Ecto neural progenitor cell (in vitro differentiated cells): Measurements from ENCODE around the gene UGT1A6.

Experiments used
- DNase-seq: peaks from one replicate; pipeline ENCODE4 v3.0.0-alpha.2; 2018; ENCODE audit warnings: low spot score

The UGT1A6 gene

DNA sequence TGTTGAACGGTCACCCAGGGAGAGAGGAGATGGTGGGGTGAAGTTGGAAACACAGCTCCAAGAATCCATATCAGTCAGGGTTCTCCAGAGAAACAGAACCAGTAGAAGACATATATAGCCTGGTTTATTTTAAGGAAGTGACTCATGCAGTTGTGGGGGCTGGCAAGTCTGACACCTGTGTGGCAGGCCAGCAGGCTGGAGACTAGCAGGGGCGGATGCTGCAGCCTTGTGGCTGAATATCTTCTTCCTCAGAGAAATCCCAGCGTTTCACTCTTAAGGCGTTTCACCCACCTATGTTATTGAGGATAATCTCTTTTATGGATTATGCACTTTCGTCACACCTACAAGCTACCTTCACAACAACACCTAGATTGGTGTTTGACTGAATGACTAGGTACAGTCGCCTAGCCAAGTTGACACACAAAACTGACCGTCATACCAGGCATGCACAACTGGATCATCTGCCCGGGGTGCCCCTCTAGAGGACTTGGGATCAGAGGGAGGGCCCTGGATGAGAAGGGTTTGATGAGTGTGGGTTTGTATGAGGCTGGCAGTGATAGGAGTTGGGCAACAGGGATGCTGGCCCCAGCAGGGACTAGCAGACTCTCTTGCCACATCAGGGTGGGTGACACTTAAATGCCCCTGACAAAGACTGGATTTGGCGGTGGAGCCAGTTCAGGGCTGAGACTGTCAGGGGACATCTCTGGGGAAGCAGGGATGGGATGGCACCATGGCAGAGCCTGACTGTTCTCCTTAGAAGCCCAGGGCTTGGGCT, 108.9 kb downstream of the UGT1A6 start:
- no peak for DNase-seq

DNA sequence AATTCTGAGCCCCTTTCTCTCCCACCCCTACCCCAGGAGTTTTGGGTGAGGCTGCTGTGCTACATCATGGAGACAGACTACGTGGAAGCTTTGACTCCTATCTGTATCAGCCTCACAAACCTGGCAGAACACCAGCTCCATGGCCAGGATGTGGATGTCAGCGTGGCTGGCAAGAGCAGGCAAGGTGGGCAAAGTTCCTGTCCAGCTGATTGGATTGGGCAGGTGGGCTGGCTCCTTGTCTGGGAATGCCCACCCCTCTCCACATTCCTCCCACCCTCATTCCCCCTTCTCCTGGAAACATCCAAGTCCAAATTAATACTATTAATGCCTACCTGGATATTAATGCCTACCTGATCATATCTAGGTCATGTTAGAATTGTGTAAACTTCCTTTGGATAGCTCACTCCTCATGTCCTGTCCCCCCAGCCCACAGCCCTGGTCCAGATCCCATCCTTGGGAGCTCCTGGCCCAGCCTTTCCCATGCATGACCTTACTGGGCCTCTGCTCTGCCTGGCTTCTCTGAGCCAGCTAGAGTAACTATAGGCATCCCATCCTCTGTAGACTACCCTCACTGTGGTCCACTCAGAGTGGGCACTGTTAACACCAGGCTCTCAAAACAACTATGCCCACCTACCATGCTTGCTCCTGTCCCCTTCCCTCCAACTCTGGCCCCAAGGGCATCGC, 109.6 kb downstream of the UGT1A6 start:
- no peak for DNase-seq

DNA sequence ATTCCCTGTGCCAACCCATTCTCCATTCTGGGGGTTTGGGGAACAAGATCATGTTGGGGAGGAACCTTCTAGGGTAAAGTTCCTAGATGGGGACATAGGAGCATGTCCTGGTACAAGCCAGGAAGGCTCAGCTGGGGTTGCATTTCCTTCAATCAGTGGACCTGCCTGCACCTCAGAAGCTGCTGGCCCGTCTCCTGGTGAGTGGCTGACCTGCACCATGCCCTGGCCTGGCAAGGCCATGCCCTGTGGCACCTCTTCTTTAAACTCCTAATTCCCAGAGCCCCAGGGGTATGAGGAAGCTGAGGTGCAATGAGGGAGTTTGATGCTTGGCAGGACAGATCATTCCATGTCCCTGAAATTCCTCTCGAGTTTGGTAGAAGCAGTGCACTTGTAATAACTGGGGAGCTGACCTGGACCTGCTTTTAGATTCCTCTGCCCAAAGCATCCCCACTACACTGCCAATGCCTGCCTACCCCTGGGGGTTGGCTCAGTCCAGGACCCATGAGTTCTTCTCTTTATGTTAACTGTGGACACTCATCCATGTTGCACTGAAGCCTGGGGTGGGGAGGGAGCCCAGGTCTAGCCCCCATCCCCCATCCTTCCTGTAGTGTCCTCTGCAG, 110.7 kb downstream of the UGT1A6 start:
- no peak for DNase-seq

DNA sequence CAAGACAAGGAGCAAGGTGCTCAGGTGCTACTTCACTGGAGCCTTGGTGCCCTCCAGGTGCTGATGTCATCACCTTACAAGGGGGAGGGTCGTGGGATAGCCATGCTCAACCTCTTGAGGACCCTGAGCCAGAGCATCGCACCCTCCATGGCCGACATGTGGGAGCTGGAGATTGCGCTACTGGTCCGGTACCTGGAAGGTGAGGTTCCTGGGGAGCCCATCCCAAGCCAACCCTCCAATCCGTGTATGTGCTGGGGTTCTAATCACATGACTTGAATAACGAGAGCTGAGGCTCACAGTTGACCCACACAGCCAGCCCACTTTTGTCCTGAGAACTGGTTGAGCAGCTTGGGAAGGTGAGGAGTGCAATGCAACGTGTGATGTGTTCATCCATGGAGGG, 111.3 kb downstream of the UGT1A6 start:
- no peak for DNase-seq

DNA sequence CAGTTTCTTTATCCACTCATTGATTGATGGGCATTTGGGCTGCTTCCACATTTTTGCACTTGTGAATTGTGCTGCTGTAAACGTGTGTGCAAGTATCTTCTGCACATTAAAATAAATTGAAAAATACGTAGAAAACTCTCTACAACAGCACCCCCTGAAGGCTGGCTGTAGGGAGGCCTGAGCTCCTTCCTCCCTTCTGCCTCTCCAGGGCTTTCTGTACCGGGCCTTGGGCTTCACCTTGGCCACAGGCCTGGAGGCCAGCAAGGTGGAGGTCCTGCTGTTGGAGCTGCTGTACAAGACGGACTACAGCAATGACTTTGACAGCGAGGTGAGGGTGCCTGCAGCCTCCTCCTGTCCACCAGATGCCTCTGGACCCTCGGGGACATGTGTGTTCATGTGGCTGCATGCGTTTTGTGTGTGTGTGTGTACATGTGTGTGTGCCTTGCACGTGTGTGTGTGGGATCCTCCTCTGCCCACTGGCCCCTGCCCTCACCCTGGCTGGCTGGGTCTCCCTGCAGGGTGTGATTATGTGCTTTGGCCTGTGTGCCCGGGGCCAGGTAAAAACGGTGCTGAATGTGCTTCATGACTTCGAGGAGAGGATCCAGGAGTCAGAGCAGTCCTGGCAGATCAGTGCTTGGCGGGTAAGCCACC, 114.7 kb downstream of the UGT1A6 start:
- peak; percentile 31 for DNase-seq

DNA sequence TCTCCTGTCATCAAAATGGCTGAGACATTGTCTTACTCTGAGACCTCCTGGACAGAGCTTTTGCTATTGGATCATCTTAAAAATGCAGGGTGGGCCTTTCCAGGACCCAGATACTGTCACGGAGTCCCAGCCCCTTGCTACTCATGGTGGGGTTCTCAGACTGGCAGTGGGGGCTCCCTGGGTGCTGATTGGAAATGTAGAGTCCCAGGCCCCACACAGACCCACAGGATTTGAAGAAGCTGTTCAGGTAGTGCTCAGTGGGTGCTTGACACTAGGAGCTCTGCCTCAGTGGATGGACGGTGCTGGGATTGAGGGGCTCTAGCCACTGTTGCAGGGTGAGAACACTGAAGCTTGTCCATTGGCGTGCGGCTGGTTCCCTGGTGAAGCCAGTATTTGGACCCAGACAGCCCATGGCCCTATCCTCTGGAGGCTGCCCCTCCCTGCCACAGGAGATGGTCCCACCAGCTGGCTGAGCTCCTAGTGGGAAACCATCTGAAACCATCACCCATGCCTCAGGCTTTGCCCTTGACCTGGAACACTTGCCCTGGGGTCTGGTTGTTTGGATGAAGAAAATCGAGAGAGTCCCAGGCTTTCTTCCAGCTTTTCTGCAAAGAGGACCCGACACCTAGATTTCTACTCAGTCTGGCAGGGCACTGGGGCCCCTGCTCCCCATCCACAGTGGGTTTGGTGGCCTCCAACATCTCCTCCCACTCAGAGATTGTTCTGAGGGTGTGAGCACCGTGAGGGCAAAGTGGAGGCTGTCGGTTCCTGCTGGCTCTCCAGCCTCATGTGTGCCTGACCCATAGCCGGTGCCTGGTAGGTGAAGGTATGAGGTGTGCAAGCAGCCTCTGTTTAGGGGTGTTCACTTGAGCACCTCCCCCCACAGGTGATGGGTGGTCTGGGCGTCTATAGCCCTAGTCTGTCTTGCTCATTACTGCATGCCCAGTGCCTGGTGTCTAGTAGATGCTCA, 115.6 kb downstream of the UGT1A6 start:
- peak; percentile 29 for DNase-seq

DNA sequence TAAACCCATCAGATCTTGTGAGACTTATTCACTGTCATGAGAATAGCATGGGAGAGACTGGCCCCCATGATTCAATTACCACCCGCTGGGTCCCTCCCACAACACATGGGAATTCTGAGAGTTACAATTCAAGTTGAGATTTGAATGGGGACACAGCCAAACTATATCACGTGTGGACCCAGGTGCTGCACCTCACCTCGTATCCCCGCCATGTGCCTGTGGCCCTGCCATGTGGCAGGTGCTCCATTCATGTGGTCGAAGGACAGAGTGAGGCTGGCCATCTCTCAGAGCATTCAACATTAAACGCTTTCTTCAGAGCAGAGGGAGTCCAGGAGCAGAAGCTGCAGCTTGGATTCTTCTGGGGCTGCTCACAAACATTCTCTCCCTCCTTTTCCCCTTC, 117.7 kb downstream of the UGT1A6 start:
- peak; percentile 20 for DNase-seq

DNA sequence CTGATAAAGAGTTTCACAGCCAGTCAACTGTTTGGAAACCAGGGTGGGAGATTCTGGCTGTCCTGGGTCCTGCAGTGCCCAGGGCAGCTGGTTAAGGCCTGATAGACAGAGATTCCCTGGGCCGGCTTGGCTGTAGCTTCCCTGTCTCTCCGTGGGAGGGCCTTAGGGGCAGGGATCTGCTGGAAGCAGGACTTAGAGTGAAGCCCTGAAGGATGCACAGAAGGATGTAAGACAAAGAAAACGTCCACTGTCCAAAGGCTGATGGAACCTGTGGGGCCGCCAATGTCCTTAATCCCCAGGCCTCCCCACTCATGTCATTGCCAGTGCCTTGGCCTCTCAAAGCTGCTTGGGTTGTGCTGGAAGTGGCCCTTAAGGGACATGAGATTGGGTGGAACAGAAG, 118.4 kb downstream of the UGT1A6 start:
- DNase-seq, result peak; percentile 33

DNA sequence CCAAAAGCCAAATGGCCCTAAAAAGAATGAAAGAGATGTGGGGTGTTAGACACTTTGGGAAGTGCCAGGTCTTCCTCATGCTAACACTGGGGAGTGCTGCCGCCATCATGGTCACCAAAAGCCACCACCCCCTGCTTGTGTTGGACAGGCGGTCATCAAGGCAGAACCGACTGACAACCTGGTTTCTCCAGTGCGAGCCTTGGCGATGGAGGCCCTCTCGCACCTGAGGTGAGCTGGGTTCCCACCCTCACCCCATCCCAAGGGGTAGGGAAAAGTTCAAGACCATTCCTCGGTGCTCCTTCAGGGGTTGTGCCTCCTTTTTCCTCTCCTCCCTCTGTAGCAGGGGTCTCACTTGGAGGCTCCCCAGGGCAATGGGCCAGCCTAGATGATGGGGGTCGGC, 119.0 kb downstream of the UGT1A6 start:
- peak; percentile 20 for DNase-seq

DNA sequence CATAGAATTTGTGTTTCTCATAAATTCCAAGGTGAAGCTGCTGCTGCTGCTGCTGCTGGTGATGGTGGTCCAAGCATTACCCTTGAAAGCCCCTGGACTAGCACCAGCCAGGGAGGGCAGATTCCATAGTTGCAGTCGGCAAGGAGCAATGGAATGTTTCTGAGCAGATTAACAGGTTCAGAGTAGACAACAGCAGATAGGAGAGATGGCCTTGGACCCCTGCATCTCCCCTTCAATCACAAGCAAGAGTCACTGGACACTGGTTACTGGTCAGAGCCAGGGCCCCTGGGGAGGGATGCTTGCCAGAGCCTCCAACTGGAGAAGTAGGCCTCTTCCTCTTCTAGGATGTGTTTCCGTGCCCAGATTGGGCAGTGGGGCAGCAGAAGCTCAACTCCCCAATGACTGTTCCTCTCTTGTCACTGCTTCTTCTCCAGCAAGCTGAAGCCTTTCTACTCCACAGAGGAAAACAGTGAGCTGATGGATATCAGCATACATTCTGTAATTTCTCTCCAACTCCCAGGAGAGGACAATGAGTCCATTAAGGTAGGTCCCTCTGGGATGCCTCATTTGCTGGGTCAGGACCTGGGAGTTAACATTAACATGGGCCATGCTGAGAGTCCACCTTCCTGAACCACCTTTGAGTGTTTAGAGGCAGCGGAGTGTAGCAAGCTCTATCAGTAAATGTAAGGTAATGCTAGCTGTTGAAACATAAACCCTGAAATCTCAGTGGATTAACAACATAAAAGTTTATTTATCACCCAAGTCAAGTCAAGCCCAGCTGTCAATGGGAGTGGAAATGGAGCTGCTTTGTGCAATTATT, 120.8 kb downstream of the UGT1A6 start:
- no peak for DNase-seq

DNA sequence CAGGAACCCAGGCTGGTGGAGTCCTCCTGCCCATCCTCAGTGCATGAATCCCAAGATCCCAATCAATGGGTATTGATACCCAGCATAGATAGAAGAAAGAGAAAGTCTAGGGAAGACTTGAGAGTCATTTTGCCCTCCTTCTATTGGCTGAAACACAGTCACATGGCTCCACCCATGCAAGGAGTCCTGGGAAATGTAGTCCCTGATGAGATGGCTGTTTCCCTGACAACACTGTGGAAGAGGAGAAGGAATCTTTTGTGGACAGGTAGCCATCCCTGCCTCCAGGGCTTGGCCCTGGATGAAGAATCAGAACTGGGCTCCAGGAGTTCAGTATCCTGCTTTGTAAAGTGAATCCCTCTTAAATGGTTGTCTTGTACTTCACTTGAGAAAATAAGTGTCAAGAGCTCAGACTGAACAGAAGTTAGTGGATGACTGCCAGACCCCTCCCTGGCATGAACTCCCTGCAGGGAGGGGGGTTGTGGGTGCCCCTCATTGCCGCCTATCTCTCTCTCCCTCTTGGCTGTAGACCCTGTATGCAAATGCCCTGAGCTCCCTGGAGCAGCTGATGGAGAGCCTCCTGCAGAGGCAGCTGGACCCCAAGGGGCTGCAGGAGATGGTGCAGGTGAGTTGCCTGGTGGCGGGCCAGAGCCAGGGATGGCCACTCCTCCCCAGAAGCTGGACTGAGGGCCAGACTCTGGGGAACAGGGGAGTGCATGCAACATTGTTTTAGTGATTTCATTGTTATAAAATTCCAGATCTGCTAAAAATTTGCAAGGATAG, 121.6 kb downstream of the UGT1A6 start:
- no peak for DNase-seq

DNA sequence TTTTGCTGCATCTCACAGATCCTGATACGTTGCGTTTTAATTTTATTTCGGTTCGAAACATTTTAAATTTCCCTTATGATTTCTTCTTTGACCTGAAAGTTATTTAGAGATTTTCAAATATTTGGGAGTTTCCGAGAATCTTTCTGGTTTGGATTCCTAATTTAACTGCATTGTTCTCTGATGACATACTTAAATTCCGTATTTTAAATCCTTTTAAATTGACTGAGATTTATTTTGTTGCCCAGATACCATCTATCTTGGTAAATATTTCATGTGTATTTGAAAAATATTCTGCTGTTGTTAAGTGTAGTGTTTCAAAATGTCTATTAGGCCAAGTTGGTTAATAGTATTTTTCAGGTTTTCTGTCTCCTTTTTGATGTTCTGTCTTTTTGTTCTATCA, 123.2 kb downstream of the UGT1A6 start:
- no peak for DNase-seq

DNA sequence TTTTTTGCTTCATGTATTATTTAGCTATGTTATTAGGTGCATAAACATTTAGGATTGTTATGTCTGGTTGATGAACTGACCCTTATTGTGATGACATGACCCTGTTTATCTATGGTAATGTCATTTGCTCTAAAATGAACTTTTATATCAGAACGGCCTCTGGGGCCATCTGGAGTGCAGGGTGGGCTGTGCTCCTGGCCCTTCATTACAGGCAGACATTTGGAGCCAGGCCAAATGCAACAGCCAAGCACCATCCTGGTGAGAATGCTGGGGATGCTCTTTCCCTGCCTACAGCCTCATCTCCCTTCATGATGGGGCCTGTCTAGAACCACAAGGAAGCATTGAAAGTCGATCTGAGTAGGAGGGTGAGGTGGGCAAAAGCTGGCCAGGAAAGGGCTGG, 123.6 kb downstream of the UGT1A6 start:
- DNase-seq, result no peak

DNA sequence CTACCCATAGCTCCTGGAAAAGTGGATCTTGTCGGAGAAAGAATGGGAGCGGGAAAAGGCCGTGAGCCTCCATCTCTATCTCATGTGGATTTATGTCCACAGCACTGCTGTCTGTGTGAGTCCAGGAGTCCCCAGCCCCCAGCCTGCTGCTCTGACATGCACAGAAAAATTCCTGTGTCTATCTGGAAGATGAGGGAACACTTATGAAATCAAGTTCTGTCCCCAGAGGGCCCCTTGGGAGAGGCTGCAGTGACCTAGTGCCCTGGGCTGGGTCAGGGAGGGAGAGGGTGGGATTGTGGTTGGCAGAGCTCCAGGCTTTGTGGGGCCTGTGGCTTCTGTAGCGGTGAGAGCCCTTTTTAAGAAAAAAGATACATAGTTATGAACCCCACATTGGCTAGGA, 124.1 kb downstream of the UGT1A6 start:
- no peak for DNase-seq

DNA sequence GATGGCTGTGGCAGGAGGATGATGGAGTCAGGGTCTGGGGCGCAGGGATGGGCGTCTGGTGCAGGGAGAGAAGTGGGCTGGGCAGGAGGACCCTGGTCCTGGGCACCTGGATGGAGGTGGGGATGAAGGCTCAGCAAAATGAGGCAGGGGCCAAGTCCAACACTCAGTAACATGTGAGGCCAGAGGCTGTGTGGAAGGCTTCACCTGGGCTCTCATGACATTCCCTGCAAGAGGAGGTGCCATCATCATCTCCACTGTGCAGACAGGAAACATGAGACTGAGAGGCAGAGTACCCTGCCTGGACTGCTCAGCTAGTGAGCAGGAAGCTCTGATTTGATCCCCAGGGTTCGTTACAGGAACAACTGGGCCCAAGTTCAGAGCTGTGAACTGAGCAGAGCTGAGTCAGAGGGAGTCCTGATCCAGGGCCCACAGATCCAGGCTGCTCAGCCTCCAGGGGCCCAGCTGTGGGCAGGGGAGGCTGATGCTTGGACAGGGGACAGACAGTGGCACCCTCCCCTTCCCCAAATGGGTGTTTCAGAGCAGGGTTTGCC, 124.7 kb downstream of the UGT1A6 start:
- no peak for DNase-seq

DNA sequence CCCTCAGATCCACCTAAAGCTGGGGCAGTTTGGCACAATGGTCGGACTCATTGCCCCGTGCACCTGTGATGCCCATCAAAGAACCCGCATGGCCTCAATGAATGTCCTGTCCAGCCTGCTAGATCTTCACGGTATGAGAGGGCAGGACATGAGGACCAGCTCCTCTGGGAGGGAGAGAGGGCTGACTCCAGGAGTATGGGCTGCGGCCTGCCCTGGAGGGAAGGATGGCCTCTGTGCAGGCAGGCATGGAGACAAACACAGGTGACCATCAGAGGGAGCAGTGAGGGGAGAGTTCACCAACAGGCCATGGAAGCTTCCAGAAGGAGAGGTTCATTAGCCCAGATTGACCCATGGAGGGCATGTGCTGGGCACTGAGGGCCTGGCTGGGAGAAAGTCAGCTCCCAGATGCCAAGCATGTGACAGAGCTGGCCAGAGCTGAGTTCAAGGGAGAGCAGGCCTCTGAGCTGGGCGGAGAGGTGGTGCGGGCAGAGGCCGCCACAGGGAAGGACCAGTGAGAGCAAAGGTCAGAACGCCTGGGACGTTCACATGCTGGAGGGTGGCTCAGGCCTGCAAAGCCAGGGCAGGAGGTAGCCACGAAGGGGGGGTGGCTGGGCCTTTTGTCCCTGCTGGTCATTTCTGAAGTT, 125.4 kb downstream of the UGT1A6 start:
- DNase-seq, result no peak

DNA sequence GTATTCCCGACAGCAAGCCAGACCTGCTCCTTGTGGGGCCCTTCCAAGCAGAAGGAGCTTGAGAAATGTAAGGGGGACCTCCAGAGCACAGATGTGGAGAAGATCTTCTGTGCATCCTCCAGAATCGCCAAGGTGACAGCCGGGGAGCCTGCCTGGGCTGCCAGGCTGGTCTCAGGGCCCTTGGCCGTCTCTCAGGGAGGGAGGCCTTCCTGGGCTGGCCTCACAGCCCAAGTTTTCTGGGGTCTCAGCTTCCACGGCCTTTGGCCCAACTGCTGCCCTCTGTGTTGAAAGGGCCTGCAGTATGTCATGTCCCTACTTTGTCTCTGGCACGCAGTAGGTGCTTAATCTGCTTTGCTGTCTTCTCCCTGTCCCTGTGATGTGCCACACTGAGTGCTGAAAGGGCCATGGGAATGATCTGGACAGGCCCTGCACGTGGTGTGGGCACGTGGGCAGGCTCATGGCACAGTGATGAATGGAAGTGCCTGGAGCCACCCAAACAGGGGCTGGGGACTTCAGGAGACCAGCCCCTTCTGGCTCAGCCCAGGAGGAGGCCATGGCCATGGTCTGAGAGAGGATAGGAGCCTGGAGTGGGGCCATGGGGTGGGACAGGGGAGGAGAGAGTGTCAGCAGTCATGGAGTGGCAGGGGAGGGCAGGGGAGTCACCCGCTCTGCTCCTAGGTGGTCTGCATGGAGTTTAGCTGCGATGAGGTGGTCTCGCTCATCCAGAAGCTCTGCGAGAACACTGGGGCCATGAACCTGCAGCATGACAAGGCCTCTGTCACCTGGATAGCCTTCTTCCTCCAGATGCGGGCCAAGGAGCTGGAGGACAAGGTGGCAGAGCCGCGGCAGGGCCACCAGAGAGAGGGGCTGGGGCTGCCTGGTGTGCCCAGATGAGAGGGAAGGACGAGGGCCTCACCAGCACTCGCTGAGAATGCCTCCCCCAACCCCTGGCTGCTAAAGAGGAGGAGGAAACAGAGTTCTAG, 126.2 kb downstream of the UGT1A6 start:
- DNase-seq, result no peak
